Fibroblast of upper back skin (primary cell): ENCODE measurements around the gene C2CD4C.
"Not testable (repeated sequence)": the region's sequence is repeated elsewhere in the genome, so short reads cannot be mapped to it uniquely, and the experiment has no call there.

Experiments used
- DNase-seq: peaks from one replicate; pipeline ENCODE4 v3.0.0-alpha.2; 2013

C2CD4C gene

DNA sequence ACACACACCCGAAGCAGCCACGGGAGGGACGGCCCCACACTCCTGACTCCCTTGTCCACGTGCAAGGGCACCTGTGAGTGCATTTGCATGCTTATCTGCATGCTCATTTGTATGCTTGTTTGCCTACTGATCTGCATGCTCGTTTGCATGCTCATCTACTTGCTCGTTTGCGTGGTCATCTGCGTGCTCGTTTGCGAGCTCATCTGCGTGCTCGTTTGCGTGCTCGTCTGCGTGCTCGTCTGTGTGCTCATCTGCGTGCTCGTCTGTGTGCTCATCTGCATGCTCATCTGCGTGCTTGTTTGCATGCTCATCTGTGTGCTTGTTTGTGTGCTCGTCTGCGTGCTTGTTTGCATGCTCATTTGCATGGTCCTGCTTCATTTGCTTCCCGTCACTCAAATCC is 28.1 kb upstream of the C2CD4C start:
- no peak for DNase-seq

GRCh38 chr19:436413-436950 is 27.5 kb upstream of the C2CD4C start:
- DNase-seq: no peak

- no peak for DNase-seq
Observed at GRCh38 chr19:435707-436412, 26.9 kb upstream of the C2CD4C start.

DNA sequence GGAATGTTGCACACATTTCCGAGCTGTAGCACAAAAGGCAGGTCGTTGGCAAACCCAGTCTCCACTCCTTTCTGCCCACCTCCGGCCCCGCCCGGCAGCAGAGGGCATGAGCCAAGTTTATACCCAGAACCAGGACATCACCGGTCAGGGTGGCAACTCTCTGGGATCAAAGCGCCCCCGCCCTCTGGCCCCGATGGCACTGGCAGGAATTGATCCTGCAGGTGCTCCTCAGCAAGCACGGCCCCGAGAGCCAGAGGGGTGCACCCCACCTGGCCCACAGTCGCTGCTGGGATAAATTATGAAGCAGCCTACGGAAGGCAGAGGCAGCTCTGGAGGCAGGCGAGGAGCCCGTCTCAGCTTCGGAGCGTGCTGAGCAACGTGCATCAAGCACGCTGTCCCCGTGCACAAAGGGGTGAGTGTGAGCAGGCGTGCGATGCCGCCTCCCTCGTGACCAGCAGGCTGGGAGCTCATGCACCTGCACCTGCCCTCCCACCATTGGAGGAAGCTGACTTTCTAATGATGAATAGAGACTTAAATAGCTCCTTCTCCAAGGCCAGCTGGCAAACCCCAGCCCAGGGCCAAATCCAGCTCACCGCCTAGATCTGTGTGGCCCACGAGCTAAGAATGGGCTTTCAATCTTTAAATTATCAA is 26.2 kb upstream of the C2CD4C start:
- DNase-seq: no peak

- no peak for DNase-seq
Observed at GRCh38 chr19:434152-434960, 25.4 kb upstream of the C2CD4C start.

DNA sequence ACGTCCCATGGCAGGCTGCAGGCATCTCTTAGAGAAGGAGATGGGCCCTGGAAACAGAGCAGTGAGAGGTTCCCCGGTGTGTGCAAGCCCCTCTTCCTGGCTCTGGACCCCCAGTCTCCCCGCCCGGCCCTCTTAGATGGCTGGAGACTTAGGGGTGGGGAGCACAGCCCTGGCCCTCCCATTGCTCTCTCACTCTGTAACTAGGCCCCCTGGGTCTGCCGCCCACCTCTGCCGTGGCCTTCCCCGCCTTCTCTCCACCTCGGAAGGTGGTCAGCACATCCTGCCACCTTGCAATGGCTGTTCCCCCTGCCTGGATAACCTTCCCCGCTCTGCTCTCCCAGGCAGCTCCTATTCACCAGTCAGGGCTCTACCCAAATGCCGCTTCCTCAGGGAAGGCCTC is 21.8 kb upstream of the C2CD4C start:
- no peak for DNase-seq

- DNase-seq: no peak
Observed at GRCh38 chr19:428149-428548, 19.2 kb upstream of the C2CD4C start.

DNA sequence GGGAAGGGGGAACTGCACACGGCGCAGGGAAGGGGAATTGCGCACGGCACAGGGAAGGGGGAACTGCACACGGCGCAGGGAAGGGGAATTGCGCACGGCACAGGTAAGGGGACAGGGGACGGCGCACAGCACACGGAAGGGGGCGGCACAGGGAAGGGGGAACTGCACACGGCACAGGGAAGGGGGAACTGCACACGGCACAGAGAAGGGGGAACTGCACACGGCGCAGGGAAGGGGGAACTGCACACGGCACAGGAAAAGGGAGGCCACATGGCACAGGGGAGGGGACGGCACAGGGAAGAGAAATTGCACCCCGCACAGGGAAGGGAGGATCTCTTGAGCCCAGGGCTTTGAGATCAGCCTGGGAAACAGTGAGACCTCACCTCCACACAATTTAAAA is 18.7 kb upstream of the C2CD4C start:
- not testable (repeated sequence) for DNase-seq

GRCh38 chr19:426725-427445 is 17.9 kb upstream of the C2CD4C start:
- DNase-seq: no peak

- DNase-seq: no peak
Observed at GRCh38 chr19:425056-425455, 16.1 kb upstream of the C2CD4C start.

GRCh38 chr19:424546-424945 is 15.6 kb upstream of the C2CD4C start:
- no peak for DNase-seq

DNA sequence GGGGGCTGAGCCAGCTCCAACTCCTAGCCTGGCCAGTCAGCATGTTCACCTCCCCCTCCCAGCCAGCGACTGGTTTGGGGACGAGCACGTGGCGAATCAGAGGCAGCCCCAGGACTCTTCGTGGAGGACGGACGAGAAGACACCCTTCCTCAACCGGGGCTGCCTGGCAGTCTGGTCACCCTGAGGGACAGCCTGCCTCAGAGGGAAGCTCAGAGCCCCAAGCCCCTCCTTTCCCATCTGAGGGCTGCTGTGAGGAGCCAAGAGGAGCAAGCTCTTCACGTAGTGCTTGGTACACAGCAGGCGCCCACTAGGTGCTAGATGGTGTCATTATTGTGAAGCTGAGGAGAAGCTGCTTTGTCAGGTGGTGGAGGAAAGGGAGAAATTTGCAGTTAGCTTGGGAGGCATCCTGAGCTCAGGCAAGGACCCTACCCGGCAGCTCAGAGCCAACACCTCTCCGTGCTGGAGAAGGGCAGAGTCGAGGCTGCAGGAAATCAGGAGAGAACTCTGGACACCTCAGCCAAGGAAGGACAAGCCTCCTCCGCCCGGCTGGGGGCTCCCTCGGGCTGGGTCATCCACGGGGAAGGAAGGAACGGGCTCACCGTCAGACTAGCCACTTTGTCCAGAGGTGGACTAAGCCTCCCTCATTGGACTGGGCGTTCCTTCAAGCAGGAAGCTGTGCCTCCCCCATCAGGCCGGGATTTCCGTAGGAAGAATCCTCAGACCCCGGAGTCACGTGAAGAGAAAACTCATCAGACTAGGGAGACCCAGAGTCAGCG is 14.9 kb upstream of the C2CD4C start:
- DNase-seq: no peak

DNA sequence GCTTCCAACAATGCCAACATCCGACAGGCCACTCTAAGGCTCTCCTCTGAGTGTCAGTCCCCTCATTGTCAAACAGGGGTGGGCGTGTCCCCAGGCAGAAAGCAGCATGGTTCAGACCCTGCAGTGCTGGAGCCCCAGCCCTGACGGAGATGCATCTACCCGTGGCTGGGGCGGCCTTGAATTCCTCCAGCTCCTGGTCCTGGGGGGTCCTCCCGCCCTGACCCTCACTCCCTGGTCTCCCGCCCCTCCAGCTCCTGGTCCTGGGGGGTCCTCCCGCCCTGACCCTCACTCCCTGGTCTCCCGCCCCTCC is 13.9 kb upstream of the C2CD4C start:
- DNase-seq: not testable (repeated sequence)

DNA sequence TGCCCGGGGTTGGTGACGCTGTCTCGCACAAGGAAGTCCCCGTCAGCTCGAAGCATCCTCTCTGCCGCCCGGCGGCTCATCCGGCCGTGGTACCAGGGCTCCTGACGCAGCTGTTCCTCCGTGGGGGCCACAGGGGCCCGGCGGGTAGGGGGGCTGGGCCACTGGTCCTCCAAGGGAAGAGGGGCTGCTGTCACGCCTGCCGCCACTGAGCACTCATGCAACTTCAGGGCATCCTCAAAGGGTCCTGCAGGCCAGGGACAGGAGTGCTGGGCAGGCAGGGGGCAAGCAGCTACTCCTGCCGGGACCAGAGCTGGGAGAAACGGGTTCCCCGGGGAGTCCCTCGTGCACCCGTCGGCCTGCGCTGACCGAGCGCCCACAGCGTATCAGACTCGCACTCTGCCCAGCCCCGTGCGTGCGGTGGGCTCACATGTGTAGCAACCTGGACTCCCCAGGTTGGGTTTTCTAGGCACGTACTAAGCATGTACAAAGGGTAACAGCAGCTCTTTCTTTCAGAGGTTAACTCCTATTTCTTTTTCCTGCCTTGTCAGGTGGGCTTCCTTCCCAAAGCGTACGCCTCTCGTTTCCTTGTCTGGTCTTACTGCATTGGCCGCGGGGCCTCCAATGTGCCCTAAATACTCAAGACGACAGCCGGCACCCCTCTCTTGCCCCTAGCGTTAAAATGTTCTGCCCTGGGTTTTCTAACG is 13.4 kb upstream of the C2CD4C start:
- no peak for DNase-seq

GRCh38 chr19:419721-420515 is 11.0 kb upstream of the C2CD4C start:
- DNase-seq: no peak

DNA sequence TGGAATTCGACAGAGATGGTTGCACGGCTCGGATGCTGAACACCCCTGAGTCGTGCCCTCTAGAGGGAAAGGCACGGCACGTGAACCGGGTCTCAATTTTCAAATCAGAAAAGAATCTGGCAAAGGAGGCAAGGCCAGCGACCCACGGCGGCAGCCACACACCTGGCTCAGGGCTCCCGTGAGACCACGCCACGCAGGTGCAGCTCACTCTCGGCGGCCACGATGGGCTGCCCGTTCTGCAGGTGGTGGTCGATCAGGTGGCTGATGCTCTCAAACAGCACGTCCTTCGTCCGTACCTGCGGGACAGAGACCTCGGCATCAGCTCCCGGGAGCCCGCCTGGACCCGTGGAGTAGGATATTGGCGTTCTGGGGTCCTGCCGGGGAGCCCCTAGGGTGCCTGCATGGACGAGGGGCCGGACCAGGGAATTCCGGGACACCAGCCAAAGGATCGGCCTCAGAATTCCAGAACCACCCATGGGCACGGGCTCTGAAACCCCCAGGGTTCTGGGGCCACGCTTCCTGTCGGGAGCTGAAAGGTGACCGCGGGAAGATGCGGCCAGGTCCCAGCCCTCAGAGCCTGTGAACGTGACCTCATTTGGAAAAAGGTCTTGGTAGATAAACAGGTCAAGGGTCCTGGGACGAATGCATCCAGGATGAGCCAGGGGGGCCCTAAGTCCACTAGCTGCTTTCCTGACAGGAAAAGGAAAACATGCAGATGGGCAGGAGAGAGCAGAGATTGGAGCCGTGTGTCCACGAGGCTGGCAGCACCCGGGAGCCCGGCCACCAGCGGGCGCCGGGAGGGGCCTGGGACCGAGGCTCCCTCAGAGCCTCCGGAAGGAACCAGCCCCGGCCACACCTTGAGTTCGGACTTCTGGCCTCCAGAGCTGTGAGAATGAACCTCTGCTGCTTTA is 10.1 kb upstream of the C2CD4C start:
- no peak for DNase-seq

DNA sequence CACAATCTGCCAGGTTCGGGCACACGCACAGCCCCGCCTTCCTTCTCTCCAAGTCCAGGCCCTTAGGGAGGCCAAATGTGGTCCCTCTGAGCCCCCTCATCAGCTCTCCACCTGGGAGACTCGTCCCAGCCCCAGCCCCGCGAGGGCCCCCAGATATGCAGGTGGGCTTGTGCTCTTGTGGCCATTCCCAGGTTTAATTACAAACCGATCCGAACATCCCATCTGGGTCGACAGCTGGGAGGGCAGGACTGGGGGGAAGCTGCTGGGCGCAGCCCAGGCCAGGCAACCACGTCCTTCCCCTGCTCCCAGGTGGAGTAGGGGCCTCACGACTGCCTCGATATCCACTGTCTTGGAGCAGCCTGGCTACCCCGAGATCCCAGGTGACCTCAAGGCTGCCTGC is 7.5 kb upstream of the C2CD4C start:
- no peak for DNase-seq

DNA sequence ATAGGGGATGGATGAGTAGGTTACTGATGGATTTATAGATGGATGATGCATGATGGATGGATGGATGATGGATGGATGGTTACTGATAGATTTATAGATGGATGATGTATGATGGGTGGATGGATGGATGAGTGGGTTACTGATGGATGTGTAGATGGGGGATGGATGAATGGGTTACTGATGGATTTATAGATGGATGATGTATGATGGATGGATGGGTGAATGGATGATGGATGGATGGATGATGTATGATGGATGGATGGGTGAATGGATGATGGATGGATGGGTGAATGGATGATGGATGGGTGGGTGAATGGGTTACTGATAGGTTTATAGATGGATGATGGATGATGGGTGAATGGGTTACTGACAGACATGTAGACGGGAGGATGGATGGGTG is 6.3 kb upstream of the C2CD4C start:
- no peak for DNase-seq

DNA sequence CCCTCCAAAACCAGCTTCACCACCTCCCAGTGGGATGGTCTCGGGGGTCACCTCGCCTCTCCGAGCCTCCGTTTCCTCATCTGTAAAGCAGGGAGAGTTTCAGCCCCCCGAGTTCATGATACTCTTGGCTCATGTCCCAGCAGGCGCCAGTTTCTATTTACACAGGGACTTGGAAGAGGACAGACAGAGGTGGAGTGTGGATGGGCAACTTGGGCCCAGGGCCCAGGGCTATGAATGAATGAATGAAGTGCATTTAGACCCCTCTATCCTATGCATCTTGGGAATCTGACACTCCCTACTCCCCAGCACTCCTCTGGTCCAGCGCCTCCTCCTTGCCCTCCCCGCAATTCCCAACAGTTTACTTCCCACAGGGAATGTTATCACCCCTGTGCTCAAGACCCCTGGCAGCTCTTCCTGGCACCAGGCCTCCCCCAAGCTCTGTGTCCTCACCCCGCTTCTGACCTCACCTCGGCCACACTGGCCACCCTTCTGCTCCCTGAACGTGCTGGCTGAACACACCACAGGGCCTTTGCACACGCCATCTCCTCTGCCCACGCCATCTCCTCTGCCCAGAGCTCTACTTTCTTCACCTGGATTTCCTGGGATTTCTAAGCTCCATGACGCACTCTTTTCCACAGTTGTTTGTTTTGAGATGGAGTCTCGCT is 4.9 kb upstream of the C2CD4C start:
- no peak for DNase-seq
